WTC11 (cell line): ENCODE results near the gene MREG. TPM values are rescaled to one million over a fixed set of nuclear protein-coding genes. Genes with fewer than 3 reads are reported as not detected.
A peak's percentile ranks its signal among the peaks of the same experiment; 100 is the strongest.

Source experiments
- FOXP1 ChIP-seq: sonication (generic); formaldehyde crosslinking; IDR thresholded peaks from 2 replicates; pipeline ENCODE4 v1.8.0; 2022; ENCODE audit warnings: missing genetic modification reagents, mild to moderate bottlenecking, moderate library complexity, borderline replicate concordance
- GABPB1 ChIP-seq: sonication (generic); formaldehyde crosslinking; IDR thresholded peaks from 2 replicates; pipeline ENCODE4 v1.8.1; 2023; ENCODE audit warnings: mild to moderate bottlenecking, missing genetic modification reagents
- HMGA2 ChIP-seq: fragments of 250-450 bp; sonication (Bioruptor Pico); IDR thresholded peaks from 2 replicates; pipeline ENCODE4 v1.4.0; 2021; ENCODE audit warnings: mild to moderate bottlenecking, moderate library complexity
- KAT7 ChIP-seq: sonication (generic); formaldehyde crosslinking; IDR thresholded peaks from 2 replicates; pipeline ENCODE4 v1.8.1; 2023; ENCODE audit warnings: missing genetic modification reagents, mild to moderate bottlenecking, borderline replicate concordance
- MYBL2 ChIP-seq: sonication (generic); formaldehyde crosslinking; IDR thresholded peaks from 2 replicates; pipeline ENCODE4 v1.8.1; 2023; ENCODE audit warnings: mild to moderate bottlenecking, moderate library complexity, missing genetic modification reagents
- NFYB ChIP-seq: sonication (generic); formaldehyde crosslinking; conservative IDR thresholded peaks from 2 replicates; pipeline ENCODE4 v1.8.0; 2022; ENCODE audit warnings: low read depth, missing genetic modification reagents
- NR1H2 ChIP-seq: sonication (generic); formaldehyde crosslinking; IDR thresholded peaks from 2 replicates; pipeline ENCODE4 v1.9.0; 2021; ENCODE audit warnings: mild to moderate bottlenecking, moderate library complexity, missing genetic modification reagents
- PRRX2 ChIP-seq: fragments of 250-450 bp; sonication (Bioruptor Pico); IDR thresholded peaks from 2 replicates; pipeline ENCODE4 v1.8.0; 2021; ENCODE audit warnings: mild to moderate bottlenecking
- RORB ChIP-seq: fragments of 250-450 bp; sonication (Bioruptor Pico); IDR thresholded peaks from 2 replicates; pipeline ENCODE4 v1.9.0; 2021; ENCODE audit warnings: mild to moderate bottlenecking
- SMAD3 ChIP-seq: sonication (generic); formaldehyde crosslinking; IDR thresholded peaks from 2 replicates; pipeline ENCODE4 v1.8.0; 2022; ENCODE audit warnings: missing genetic modification reagents, mild to moderate bottlenecking, borderline replicate concordance
- SMAD4 ChIP-seq: sonication (generic); formaldehyde crosslinking; IDR thresholded peaks from 2 replicates; pipeline ENCODE4 v1.8.0; 2022; ENCODE audit warnings: mild to moderate bottlenecking, missing genetic modification reagents
- SP1 ChIP-seq: sonication (generic); formaldehyde crosslinking; conservative IDR thresholded peaks from 2 replicates; pipeline ENCODE4 v1.8.1; 2022; ENCODE audit warnings: missing genetic modification reagents
- TEAD1 ChIP-seq: sonication (generic); formaldehyde crosslinking; IDR thresholded peaks from 2 replicates; pipeline ENCODE4 v1.8.0; 2022; ENCODE audit warnings: mild to moderate bottlenecking, missing genetic modification reagents
- ZNF416 ChIP-seq: fragments of 250-450 bp; sonication (Bioruptor Pico); IDR thresholded peaks from 2 replicates; pipeline ENCODE4 v1.9.0; 2021; ENCODE audit warnings: mild to moderate bottlenecking, inconsistent platforms
- ZNF423 ChIP-seq: fragments of 250-450 bp; sonication (Bioruptor Pico); IDR thresholded peaks from 2 replicates; pipeline ENCODE4 v2.1.2; 2022; ENCODE audit warnings: mild to moderate bottlenecking, moderate library complexity
- ZNF671 ChIP-seq: fragments of 250-450 bp; sonication (Bioruptor Pico); IDR thresholded peaks from 2 replicates; pipeline ENCODE4 v1.8.0; 2021; ENCODE audit warnings: mild to moderate bottlenecking
- total RNA-seq: library from RNA; stranded (reverse); gene quantifications from 3 replicates; pipeline ENCODE4 v1.2.3, GENCODE V29; 2021
- TF ChIP-seq, protein P1 (sequence below): sonication (generic); formaldehyde crosslinking; IDR thresholded peaks from 2 replicates; pipeline ENCODE4 v1.8.1; 2022; ENCODE audit warnings: mild to moderate bottlenecking, missing genetic modification reagents, moderate library complexity, borderline replicate concordance
- TF ChIP-seq, protein P2 (sequence below): sonication (generic); formaldehyde crosslinking; IDR thresholded peaks from 2 replicates; pipeline ENCODE4 v1.8.0; 2022; ENCODE audit warnings: mild to moderate bottlenecking, missing genetic modification reagents
- TF ChIP-seq, protein P3 (sequence below): sonication (generic); formaldehyde crosslinking; conservative IDR thresholded peaks from 2 replicates; pipeline ENCODE4 v1.8.1; 2022; ENCODE audit warnings: mild to moderate bottlenecking, missing genetic modification reagents
- TF ChIP-seq, protein P4 (sequence below): sonication (generic); formaldehyde crosslinking; IDR thresholded peaks from 2 replicates; pipeline ENCODE4 v1.8.0; 2023; ENCODE audit warnings: missing genetic modification reagents, mild to moderate bottlenecking, borderline replicate concordance
- TF ChIP-seq, protein P5 (sequence below): sonication (generic); formaldehyde crosslinking; IDR thresholded peaks from 2 replicates; pipeline ENCODE4 v1.8.0; 2022; ENCODE audit warnings: mild to moderate bottlenecking, missing genetic modification reagents
- TF ChIP-seq, protein P6 (sequence below): fragments of 200-600 bp; IDR thresholded peaks from 2 replicates; pipeline ENCODE4 v1.8.0; 2022; ENCODE audit warnings: antibody characterized with exemption
- TF ChIP-seq, protein P7 (sequence below): fragments of 250-450 bp; sonication (Bioruptor Pico); conservative IDR thresholded peaks from 2 replicates; pipeline ENCODE4 v1.9.0; 2021; ENCODE audit warnings: mild to moderate bottlenecking
- TF ChIP-seq, protein P8 (sequence below): fragments of 250-450 bp; sonication (Bioruptor Pico); IDR thresholded peaks from 2 replicates; pipeline ENCODE4 v2.1.2; 2022; ENCODE audit warnings: mild to moderate bottlenecking, moderate library complexity

MREG gene
- total RNA-seq, 1 experiment from 2014 or later, result 23.8 TPM

DNA sequence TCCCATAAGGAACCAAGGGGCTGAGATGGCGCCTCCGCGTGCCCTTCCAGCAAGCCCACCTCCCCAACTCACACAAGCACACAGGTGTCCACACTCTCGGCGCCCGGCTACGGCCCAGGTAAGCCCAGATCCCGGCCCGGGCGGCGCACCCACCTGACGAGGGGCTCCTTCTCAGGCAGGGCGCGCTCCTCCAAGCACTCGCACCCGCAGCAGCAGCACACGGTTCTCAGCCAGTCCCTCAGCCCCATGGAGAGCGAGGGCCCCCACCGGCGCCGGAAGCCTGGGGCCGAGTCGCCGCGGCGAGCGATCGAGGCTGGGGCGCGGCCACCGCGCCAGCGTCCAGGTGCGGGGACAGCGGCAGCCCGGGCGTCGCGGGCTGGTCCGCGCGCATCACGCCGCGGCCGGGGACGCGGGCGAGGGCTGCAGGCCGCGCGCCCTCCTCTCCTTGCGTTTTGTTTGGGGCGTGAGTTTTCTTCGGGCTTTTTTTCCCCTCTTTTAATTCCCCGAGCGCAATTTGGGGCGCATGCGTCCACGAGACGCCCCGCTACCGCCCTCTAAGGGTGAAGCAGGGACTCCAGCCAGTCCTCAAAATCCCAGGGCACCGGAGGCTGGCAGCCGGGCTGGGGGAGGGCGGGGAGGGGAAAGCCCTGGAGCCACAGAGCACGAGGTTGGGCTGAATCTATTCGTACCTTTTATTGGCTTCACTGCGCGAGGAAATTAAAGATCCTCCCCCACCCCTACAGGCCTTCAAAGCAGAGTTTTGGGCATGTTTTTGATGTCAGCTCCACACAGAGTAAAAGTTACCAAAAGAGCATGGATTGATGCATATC is at the start of gene MREG (continued):
- TF ChIP-seq, protein P1, sequence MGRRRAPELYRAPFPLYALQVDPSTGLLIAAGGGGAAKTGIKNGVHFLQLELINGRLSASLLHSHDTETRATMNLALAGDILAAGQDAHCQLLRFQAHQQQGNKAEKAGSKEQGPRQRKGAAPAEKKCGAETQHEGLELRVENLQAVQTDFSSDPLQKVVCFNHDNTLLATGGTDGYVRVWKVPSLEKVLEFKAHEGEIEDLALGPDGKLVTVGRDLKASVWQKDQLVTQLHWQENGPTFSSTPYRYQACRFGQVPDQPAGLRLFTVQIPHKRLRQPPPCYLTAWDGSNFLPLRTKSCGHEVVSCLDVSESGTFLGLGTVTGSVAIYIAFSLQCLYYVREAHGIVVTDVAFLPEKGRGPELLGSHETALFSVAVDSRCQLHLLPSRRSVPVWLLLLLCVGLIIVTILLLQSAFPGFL (CRISPR knock-in tag), result no peak
- TF ChIP-seq, protein P2, sequence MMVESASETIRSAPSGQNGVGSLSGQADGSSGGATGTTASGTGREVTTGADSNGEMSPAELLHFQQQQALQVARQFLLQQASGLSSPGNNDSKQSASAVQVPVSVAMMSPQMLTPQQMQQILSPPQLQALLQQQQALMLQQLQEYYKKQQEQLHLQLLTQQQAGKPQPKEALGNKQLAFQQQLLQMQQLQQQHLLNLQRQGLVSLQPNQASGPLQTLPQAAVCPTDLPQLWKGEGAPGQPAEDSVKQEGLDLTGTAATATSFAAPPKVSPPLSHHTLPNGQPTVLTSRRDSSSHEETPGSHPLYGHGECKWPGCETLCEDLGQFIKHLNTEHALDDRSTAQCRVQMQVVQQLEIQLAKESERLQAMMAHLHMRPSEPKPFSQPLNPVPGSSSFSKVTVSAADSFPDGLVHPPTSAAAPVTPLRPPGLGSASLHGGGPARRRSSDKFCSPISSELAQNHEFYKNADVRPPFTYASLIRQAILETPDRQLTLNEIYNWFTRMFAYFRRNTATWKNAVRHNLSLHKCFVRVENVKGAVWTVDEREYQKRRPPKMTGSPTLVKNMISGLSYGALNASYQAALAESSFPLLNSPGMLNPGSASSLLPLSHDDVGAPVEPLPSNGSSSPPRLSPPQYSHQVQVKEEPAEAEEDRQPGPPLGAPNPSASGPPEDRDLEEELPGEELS (CRISPR knock-in tag), result 0 out of 2 replicates have a peak, but pooled peaks have one; percentile 54
- TF ChIP-seq, protein P3, sequence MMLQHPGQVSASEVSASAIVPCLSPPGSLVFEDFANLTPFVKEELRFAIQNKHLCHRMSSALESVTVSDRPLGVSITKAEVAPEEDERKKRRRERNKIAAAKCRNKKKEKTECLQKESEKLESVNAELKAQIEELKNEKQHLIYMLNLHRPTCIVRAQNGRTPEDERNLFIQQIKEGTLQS, result no peak
- TF ChIP-seq RORB (CRISPR knock-in tag) (no peak), ZNF423 (CRISPR knock-in tag) (peak; percentile 32; the same call in 1 of the 2 replicates), SP1 (no peak), TEAD1 (peak; percentile 66; the same call in 1 of the 2 replicates), MYBL2 (CRISPR knock-in tag) (no peak), PRRX2 (CRISPR knock-in tag) (no peak), GABPB1 (CRISPR knock-in tag) (peak; percentile 7; the same call in 1 of the 2 replicates), SMAD3 (CRISPR knock-in tag) (0 out of 2 replicates have a peak, but pooled peaks have one; percentile 39), SMAD4 (CRISPR knock-in tag) (no peak), FOXP1 (CRISPR knock-in tag) (peak; percentile 69; the same call in 1 of the 2 replicates), NR1H2 (CRISPR knock-in tag) (no peak), NFYB (CRISPR knock-in tag) (no peak), KAT7 (CRISPR knock-in tag) (peak; percentile 79; the same call in 1 of the 2 replicates), HMGA2 (CRISPR knock-in tag) (no peak), ZNF416 (no peak), ZNF671 (no peak)
- TF ChIP-seq, protein P4, sequence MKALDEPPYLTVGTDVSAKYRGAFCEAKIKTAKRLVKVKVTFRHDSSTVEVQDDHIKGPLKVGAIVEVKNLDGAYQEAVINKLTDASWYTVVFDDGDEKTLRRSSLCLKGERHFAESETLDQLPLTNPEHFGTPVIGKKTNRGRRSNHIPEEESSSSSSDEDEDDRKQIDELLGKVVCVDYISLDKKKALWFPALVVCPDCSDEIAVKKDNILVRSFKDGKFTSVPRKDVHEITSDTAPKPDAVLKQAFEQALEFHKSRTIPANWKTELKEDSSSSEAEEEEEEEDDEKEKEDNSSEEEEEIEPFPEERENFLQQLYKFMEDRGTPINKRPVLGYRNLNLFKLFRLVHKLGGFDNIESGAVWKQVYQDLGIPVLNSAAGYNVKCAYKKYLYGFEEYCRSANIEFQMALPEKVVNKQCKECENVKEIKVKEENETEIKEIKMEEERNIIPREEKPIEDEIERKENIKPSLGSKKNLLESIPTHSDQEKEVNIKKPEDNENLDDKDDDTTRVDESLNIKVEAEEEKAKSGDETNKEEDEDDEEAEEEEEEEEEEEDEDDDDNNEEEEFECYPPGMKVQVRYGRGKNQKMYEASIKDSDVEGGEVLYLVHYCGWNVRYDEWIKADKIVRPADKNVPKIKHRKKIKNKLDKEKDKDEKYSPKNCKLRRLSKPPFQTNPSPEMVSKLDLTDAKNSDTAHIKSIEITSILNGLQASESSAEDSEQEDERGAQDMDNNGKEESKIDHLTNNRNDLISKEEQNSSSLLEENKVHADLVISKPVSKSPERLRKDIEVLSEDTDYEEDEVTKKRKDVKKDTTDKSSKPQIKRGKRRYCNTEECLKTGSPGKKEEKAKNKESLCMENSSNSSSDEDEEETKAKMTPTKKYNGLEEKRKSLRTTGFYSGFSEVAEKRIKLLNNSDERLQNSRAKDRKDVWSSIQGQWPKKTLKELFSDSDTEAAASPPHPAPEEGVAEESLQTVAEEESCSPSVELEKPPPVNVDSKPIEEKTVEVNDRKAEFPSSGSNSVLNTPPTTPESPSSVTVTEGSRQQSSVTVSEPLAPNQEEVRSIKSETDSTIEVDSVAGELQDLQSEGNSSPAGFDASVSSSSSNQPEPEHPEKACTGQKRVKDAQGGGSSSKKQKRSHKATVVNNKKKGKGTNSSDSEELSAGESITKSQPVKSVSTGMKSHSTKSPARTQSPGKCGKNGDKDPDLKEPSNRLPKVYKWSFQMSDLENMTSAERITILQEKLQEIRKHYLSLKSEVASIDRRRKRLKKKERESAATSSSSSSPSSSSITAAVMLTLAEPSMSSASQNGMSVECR (CRISPR knock-in tag), result peak; percentile 90; the same call in 1 of the 2 replicates
- TF ChIP-seq, protein P5, sequence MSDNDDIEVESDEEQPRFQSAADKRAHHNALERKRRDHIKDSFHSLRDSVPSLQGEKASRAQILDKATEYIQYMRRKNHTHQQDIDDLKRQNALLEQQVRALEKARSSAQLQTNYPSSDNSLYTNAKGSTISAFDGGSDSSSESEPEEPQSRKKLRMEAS (CRISPR knock-in tag), result peak; percentile 70; the same call in 1 of the 2 replicates
- TF ChIP-seq, protein P6, sequence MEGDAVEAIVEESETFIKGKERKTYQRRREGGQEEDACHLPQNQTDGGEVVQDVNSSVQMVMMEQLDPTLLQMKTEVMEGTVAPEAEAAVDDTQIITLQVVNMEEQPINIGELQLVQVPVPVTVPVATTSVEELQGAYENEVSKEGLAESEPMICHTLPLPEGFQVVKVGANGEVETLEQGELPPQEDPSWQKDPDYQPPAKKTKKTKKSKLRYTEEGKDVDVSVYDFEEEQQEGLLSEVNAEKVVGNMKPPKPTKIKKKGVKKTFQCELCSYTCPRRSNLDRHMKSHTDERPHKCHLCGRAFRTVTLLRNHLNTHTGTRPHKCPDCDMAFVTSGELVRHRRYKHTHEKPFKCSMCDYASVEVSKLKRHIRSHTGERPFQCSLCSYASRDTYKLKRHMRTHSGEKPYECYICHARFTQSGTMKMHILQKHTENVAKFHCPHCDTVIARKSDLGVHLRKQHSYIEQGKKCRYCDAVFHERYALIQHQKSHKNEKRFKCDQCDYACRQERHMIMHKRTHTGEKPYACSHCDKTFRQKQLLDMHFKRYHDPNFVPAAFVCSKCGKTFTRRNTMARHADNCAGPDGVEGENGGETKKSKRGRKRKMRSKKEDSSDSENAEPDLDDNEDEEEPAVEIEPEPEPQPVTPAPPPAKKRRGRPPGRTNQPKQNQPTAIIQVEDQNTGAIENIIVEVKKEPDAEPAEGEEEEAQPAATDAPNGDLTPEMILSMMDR, result peak; percentile 59
- TF ChIP-seq, protein P7, sequence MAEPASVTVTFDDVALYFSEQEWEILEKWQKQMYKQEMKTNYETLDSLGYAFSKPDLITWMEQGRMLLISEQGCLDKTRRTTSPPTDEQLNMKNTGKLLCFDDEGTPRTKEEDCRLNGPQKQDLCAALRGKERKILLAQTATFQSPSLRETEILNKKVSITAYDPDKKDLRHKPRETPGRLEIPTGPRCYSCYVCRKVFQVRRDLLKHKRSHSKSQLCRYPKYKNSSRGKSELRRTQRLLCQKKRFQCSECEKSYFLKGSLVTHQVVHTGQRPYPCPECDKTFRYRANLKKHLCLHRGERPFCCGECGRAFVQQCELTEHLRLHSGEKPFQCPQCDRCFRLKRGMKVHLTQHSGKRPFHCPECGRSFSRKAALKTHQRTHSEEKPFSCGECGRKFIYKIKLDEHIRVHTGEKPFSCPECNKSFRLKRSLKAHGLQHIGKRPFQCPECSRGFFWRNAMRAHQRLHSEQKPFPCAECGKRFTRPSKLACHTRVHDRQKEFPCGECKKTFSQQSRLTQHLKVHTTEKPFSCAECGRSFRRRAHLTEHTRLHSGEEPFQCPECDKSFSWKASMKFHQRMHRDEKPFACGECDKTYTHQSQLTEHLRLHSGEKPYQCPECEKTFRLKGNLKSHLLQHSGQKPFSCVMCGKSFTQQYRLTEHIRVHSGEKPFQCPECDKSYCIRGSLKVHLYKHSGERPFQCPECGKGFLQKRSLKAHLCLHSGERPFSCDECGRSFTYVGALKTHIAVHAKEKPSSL, result no peak
- TF ChIP-seq, protein P8, sequence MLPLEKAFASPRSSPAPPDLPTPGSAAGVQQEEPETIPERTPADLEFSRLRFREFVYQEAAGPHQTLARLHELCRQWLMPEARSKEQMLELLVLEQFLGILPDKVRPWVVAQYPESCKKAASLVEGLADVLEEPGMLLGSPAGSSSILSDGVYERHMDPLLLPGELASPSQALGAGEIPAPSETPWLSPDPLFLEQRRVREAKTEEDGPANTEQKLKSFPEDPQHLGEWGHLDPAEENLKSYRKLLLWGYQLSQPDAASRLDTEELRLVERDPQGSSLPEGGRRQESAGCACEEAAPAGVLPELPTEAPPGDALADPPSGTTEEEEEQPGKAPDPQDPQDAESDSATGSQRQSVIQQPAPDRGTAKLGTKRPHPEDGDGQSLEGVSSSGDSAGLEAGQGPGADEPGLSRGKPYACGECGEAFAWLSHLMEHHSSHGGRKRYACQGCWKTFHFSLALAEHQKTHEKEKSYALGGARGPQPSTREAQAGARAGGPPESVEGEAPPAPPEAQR (CRISPR knock-in tag), result no peak
